AG04450 (cell line): ENCODE data around the gene PKN1. TPM values are rescaled to one million over a fixed set of nuclear protein-coding genes. Genes with fewer than 3 reads are reported as not detected.

Experiments used
- CTCF ChIA-PET: fragments of 300-600, 350-600 bp; formaldehyde crosslinking; extraction: SDS; loops from one replicate; lab custom pipeline; 2022; ENCODE audit warnings: antibody characterized with exemption, inconsistent platforms; lab: Charles Lee
- POLR2A ChIA-PET: fragments of 350-600 bp; formaldehyde crosslinking; extraction: SDS; loops from one replicate; lab custom pipeline; 2021; ENCODE audit warnings: antibody characterized with exemption, inconsistent platforms; lab: Yijun Ruan, JAX
- DNase-seq: peaks from one replicate; pipeline ENCODE4 v3.0.0-alpha.2; 2011; ENCODE audit warnings: low read depth, low spot score
- H3K27ac ChIP-seq: one replicate; pipeline ENCODE4 v1.5.1; 2012; ENCODE audit warnings: low read depth, low read length, control low read depth
- H3K27me3 ChIP-seq: one replicate; pipeline ENCODE4 v1.6.0; 2012; ENCODE audit warnings: low read length; ENCODE audit not compliant: control insufficient read depth, insufficient read depth
- H3K4me3 ChIP-seq: 2 replicates; pipeline ENCODE4 v1.5.1; 2011; ENCODE audit warnings: mild to moderate bottlenecking, low read depth, low read length, control low read depth
- H3K9me3 ChIP-seq: 2 replicates; pipeline ENCODE4 v1.5.1; 2012; ENCODE audit warnings: low read length; ENCODE audit not compliant: control insufficient read depth, insufficient read depth
- CTCF ChIP-seq: IDR thresholded peaks from 2 replicates; pipeline ENCODE4 v1.5.1; 2011; ENCODE audit warnings: low read depth, low read length, control low read depth, inconsistent platforms
- polyA plus RNA-seq: library from polyadenylated mRNA; depleted of rRNA; stranded (reverse); fragments of >200 nt; gene quantifications from 2 replicates; pipeline ENCODE4 v1.2.3, GENCODE V29; 2011

The PKN1 gene
- polyA plus RNA-seq, 1 experiment, result 37.5 TPM

GRCh38 chr19:14467391-14467790 lies 34.3 kb downstream of the PKN1 start:
- POLR2A ChIA-PET, result no interaction called here
- no peak for TF ChIP-seq CTCF

GRCh38 chr19:14467816-14468215 lies 34.7 kb downstream of the PKN1 start:
- TF ChIP-seq CTCF, result no peak
- H3K4me3 ChIP-seq, result no peak overlapping the region
- POLR2A ChIA-PET, result no interaction called here
- no peaks in the 10 kb centered on the region for H3K27me3 ChIP-seq
- H3K27ac ChIP-seq, result no peak overlapping the region
- H3K9me3 ChIP-seq, result no peaks in the 10 kb centered on the region; the same call in 1 of the 2 replicates
- no peak for DNase-seq
- CTCF ChIA-PET, result interaction anchor here (0.6 to 1.0 kb wide), 3 partner anchors 10 to 75 kb away, joined by 3 to 7 read pairs (median 3); no protein-coding TSS in a partner anchor

More at GRCh38 chr19:14467391-14467790, 34.3 kb downstream of the PKN1 start:
- CTCF ChIA-PET, result interaction anchor here (2.4 kb wide), 1 partner anchor 13 kb away, joined by 7 read pairs; no protein-coding TSS in a partner anchor
- DNase-seq, result no peak
- H3K27ac ChIP-seq, result no peak overlapping the region
- H3K9me3 ChIP-seq, result no peaks in the 10 kb centered on the region; the same call in 1 of the 2 replicates
- H3K4me3 ChIP-seq, result no peak overlapping the region
- no peaks in the 10 kb centered on the region for H3K27me3 ChIP-seq

GRCh38 chr19:14470031-14470876 lies 37.1 kb downstream of the PKN1 start:
- TF ChIP-seq CTCF, result no peak
- Histone ChIP-seq H3K27me3 (no peaks in the 10 kb centered on the region), H3K9me3 (peaks cover 2% of the 10 kb centered on the region; the same call in 1 of the 2 replicates), H3K27ac (no peak overlapping the region), H3K4me3 (no peak overlapping the region)
- no peak for DNase-seq
- POLR2A ChIA-PET, result no interaction called here
- CTCF ChIA-PET, result no interaction called here

GRCh38 chr19:14471436-14472187 lies 38.5 kb downstream of the PKN1 start:
- H3K27ac ChIP-seq, result no peak overlapping the region
- no peaks in the 10 kb centered on the region for H3K27me3 ChIP-seq
- no peak overlapping the region for H3K4me3 ChIP-seq
- ChIA-PET CTCF (interaction anchor here (0.5 to 2.0 kb wide), 9 partner anchors 10 to 335 kb away, joined by 3 to 22 read pairs (median 4); partner anchors contain the start of gene ASF1B), POLR2A (no interaction called here)
- peaks cover 2% of the 10 kb centered on the region; the same call in 1 of the 2 replicates for H3K9me3 ChIP-seq
- TF ChIP-seq CTCF, result no peak
- no peak for DNase-seq
